Heart left ventricle (tissue), 16 donors: ENCODE data around the gene WDR7. TPM values are rescaled to one million over a fixed set of nuclear protein-coding genes. Genes with fewer than 3 reads are reported as not detected.

ENCODE experiments used
- ATAC-seq, 4 donors: fragments of 200-7000 bp; cut with Tn5 transposase; one replicate each; pipeline ENCODE4 v1.9.1; 2020 to 2022; ENCODE audit warnings: moderate library complexity in 4 of 4, mild to moderate bottlenecking in 3 of 4, moderate number of reproducible peaks in 1 of 4
- DNase-seq, 5 donors: peaks; one replicate each; pipeline ENCODE4 v3.0.0-alpha.2; 2020
- H3K27ac ChIP-seq, 12 donors: fragments of 200-600 bp; sonication (generic) in 4 of 12; one replicate each; pipeline versions ENCODE4 v1.5.0 to v1.8.0; 2016 to 2022; ENCODE audit warnings: mild to moderate bottlenecking in 2 of 12
- H3K27me3 ChIP-seq, 9 donors: fragments of 200-600 bp; sonication (generic) in 2 of 9; one replicate each; pipeline versions ENCODE4 v1.5.1 to v1.8.0; 2016 to 2022; ENCODE audit warnings: mild to moderate bottlenecking in 3 of 9
- H3K36me3 ChIP-seq, 9 donors: fragments of 200-600 bp; sonication (generic) in 2 of 9; one replicate each; pipeline versions ENCODE4 v1.5.0 to v1.8.0; 2018 to 2022; ENCODE audit warnings: mild to moderate bottlenecking in 2 of 9
- H3K4me1 ChIP-seq, 12 donors: fragments of 200-600 bp; sonication (generic) in 4 of 12; one replicate each; pipeline versions ENCODE4 v1.5.0 to v1.8.0; 2016 to 2022; ENCODE audit warnings: mild to moderate bottlenecking in 3 of 12
- H3K4me3 ChIP-seq, 12 donors: fragments of 200-600 bp; sonication (generic) in 4 of 12; one replicate each; pipeline versions ENCODE4 v1.5.0 to v1.8.0; 2017 to 2022; ENCODE audit warnings: mild to moderate bottlenecking in 9 of 12, moderate library complexity in 4 of 12
- H3K9me3 ChIP-seq, 12 donors: fragments of 200-600 bp; sonication (generic) in 4 of 12; one replicate each; pipeline versions ENCODE4 v1.5.0 to v1.8.0; 2016 to 2022; ENCODE audit warnings: mild to moderate bottlenecking in 1 of 12
- POLR2A ChIP-seq, 2 donors: fragments of 450-650 bp; IDR thresholded peaks; one replicate each; pipeline ENCODE4 v1.6.1; 2017; ENCODE audit warnings: antibody characterized with exemption in 2 of 2, mild to moderate bottlenecking in 2 of 2, moderate library complexity in 2 of 2
- WGBS, 4 donors: extraction: QIAGEN DNeasy Blood & Tissue Kit in 2 of 4; methylation state at CpG; one replicate each; pipeline versions ENCODE4 v1.1.5 to v1.1.7; 2013 to 2018; 5-methylcytosine and 5-hydroxymethylcytosine counted together
- intact Hi-C, 10 donors: fragments of 100-400 bp; cut with DNase I; formaldehyde crosslinking; loops; one replicate each; pipeline versions ENCODE4 v1.11.1 to v1.14.2; 2022
- polyA plus RNA-seq, 2 donors: library from polyadenylated mRNA; stranded (reverse); fragments of 200-250 nt; gene quantifications; one replicate each; pipeline ENCODE4 v1.2.3, GENCODE V29; 2013
- total RNA-seq, 9 donors: library from RNA; depleted of rRNA in 2 of 9; stranded (reverse); fragments of >200 nt in 2 of 9; fragmentation: NEBNext Ultra II Directional in 3 of 9; extraction: Animal tissue kit (Norgen Biotek cat#: 25700) in 3 of 9; gene quantifications; one replicate each; pipeline versions ENCODE4 v1.1.0 to v1.2.4, GENCODE V29; 2016 to 2023
- TF ChIP-seq, protein P1 (sequence below), 12 donors: fragments of 200-600 bp; sonication (generic) in 4 of 12; IDR thresholded peaks; one replicate each; pipeline versions ENCODE4 v1.5.0 to v1.8.0; 2018 to 2022; ENCODE audit warnings: antibody characterized with exemption in 12 of 12, mild to moderate bottlenecking in 5 of 12
- donor health status: ischemic (EF 13 %, LVEDD 7.1; RV severe dilation, severe dysfunction).
- donor health status: healthy with polysubstance abuse.
- donor health status: DM: no; HTN: yes; CAD: no.
- donor health status: DM: no; HTN: no; CAD: no.
- donor health status: ischemic (EF 25% LVEDD 6.9; RV normal size, moderate dysfunction).
- donor health status: ischemic (EF 25% LVEDD 5.7; RV mildly dilated, moderate dysfunction).
- donor health status: healthy.
- donor health status: DM: yes; HTN: yes; CAD: no.
- donor health status: ischemic (EF 35%, LVEDD 5.7; RV mildly dilated, moderate dysfunction).
- donor health status: nonischemic (EF 11% LVEDD 7.7; RV severe dilation, severe dysfunction).
- donor health status: DM: yes; HTN: yes; CAD: no.
- donor health status: PGD.
- donor health status: ischemic (EF 29% LVEDD 5.4; RV normal size, mild dysfunction).
- donor health status: nonischemic (EF 23%, LVEDD 6.1; RV moderate dilation, normal function).

WDR7 gene
- total and polyA plus RNA-seq, 11 donors, result 4.3 to 33.6 (median 26.6) TPM

DNA sequence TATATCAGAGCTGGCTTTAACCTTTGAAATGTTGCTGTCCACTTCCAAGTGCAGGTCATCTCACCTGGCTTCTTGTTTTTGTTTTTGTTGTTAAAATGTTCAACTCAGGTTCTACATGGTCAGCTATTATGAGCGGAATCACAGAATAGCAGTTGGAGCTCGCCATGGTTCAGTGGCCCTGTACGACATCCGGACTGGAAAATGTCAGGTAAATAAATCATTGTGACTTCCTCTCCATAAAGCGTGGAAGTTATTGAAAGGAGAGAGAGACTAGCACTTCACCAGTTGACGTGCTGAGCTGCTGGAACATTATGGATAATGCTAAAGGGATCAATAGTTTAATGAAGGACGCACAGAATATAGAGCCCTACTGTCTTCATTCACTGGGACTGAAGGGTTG lies 311.2 kb downstream of the WDR7 start:
- H3K27me3 ChIP-seq, result no peaks in the 10 kb centered on the region
- no peak for TF ChIP-seq POLR2A (IDR thresholded peaks at IDR 0.05)
- 80 to 86% (median 86%) methylated on average over 7 of the region's 7 CpGs for WGBS, 4 donors
- no peaks in the 10 kb centered on the region for H3K9me3 ChIP-seq
- H3K4me3 ChIP-seq, result no peak overlapping the region
- ATAC-seq, result no peak
- DNase-seq, result no peak
- no peak overlapping the region for H3K27ac ChIP-seq
- intact Hi-C loops, result no loop called here
- no peaks in the 10 kb centered on the region for H3K4me1 ChIP-seq
- peaks cover 0 to 16% (median 6%) of the 10 kb centered on the region in 9 donors for H3K36me3 ChIP-seq

GRCh38 chr18:56967035-56967434 lies 315.9 kb downstream of the WDR7 start:
- ATAC-seq (no peak), DNase-seq (no peak)
- Histone ChIP-seq H3K36me3 (peaks cover 0 to 19% (median 8%) of the 10 kb centered on the region in 9 donors), H3K27me3 (no peaks in the 10 kb centered on the region), H3K4me1 (no peaks in the 10 kb centered on the region), H3K9me3 (no peaks in the 10 kb centered on the region), H3K4me3 (no peak overlapping the region), H3K27ac (no peak overlapping the region)
- intact Hi-C loops, result no loop called here
- WGBS, 4 donors, result 98 to 99% (median 98%) methylated on average over 3 of the region's 3 CpGs
- TF ChIP-seq, protein P1, sequence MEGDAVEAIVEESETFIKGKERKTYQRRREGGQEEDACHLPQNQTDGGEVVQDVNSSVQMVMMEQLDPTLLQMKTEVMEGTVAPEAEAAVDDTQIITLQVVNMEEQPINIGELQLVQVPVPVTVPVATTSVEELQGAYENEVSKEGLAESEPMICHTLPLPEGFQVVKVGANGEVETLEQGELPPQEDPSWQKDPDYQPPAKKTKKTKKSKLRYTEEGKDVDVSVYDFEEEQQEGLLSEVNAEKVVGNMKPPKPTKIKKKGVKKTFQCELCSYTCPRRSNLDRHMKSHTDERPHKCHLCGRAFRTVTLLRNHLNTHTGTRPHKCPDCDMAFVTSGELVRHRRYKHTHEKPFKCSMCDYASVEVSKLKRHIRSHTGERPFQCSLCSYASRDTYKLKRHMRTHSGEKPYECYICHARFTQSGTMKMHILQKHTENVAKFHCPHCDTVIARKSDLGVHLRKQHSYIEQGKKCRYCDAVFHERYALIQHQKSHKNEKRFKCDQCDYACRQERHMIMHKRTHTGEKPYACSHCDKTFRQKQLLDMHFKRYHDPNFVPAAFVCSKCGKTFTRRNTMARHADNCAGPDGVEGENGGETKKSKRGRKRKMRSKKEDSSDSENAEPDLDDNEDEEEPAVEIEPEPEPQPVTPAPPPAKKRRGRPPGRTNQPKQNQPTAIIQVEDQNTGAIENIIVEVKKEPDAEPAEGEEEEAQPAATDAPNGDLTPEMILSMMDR (IDR thresholded peaks at IDR 0.05), result no peak
- TF ChIP-seq POLR2A (IDR thresholded peaks at IDR 0.05), result no peak

GRCh38 chr18:56973487-56973886 lies 322.3 kb downstream of the WDR7 start:
- no peak for TF ChIP-seq POLR2A (IDR thresholded peaks at IDR 0.05)
- TF ChIP-seq, protein P1 (IDR thresholded peaks at IDR 0.05), result no peak
- intact Hi-C loops, result no loop called here
- Histone ChIP-seq H3K4me3 (no peak overlapping the region), H3K4me1 (no peaks in the 10 kb centered on the region), H3K27ac (no peak overlapping the region), H3K9me3 (no peaks in the 10 kb centered on the region), H3K27me3 (no peaks in the 10 kb centered on the region), H3K36me3 (peaks cover 0 to 11% (median 0%) of the 10 kb centered on the region in 9 donors)
- no peak for ATAC-seq
- WGBS, 4 donors, result 90 to 96% (median 94%) methylated on average over 2 of the region's 2 CpGs
- DNase-seq, result no peak

DNA sequence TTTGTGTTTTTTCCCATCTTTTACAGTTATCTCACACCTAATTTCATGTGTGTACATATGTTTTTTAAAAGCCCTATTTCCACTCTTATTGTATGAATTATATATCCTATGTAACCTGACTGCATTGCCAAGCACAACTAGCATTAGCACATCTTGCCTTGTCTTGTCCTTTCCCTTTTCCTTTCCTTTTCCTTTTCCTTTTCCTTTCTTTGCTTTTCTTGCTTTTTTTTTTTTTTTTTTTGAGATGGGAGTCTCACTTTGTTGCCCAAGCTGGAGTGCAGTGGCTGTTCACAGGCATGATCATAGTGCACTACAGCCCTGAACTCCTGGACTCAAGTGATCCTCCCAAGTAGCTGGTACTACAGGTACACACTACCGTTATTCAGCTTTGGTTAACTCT lies 323.0 kb downstream of the WDR7 start:
- intact Hi-C loops, result no loop called here
- 94 to 100% (median 94%) methylated on average over 1 of the region's 1 CpG for WGBS, 4 donors
- no peak for TF ChIP-seq POLR2A (IDR thresholded peaks at IDR 0.05)
- H3K4me1 ChIP-seq, result no peaks in the 10 kb centered on the region
- no peaks in the 10 kb centered on the region for H3K9me3 ChIP-seq
- H3K4me3 ChIP-seq, result no peak overlapping the region
- no peak for ATAC-seq
- no peak for DNase-seq
- no peaks in the 10 kb centered on the region for H3K27me3 ChIP-seq
- H3K27ac ChIP-seq, result no peak overlapping the region
- peaks cover 0 to 11% (median 0%) of the 10 kb centered on the region in 9 donors for H3K36me3 ChIP-seq

DNA sequence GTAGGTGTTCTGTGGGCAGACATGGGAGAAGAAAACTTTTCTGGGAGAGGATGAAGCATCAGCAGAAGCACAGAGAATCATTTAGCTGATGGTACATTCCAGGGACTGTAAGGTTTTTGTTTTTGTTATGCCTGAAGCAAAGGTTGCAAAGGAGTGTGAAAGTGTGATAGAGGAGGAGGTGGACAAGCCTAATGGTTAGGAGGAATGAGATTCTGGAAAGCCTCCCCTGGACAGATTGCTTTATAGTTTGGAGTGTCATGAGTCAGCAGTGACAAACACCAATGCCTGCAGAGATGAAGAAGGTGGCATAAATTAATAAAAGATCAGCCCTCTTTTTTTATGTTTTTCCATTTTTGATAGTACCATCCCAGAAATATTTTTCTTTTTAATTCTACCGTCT lies 324.1 kb downstream of the WDR7 start:
- Histone ChIP-seq H3K4me3 (no peak overlapping the region), H3K9me3 (no peaks in the 10 kb centered on the region), H3K4me1 (no peaks in the 10 kb centered on the region), H3K27ac (no peak overlapping the region), H3K27me3 (no peaks in the 10 kb centered on the region), H3K36me3 (peaks cover 0 to 11% (median 0%) of the 10 kb centered on the region in 9 donors)
- no peak for DNase-seq
- intact Hi-C loops, result no loop called here
- TF ChIP-seq, protein P1 (IDR thresholded peaks at IDR 0.05), result no peak
- no peak for TF ChIP-seq POLR2A (IDR thresholded peaks at IDR 0.05)
- WGBS, 4 donors, result 93 to 100% (median 96%) methylated on average over 1 of the region's 1 CpG
- ATAC-seq, result no peak
